SW480 (cell line): Measurements from ENCODE around the gene THAP5.

Experiments
- DNase-seq: peaks from one replicate; pipeline ENCODE4 v3.0.0-alpha.2; 2016; ENCODE audit warnings: low spot score

Gene THAP5

DNA sequence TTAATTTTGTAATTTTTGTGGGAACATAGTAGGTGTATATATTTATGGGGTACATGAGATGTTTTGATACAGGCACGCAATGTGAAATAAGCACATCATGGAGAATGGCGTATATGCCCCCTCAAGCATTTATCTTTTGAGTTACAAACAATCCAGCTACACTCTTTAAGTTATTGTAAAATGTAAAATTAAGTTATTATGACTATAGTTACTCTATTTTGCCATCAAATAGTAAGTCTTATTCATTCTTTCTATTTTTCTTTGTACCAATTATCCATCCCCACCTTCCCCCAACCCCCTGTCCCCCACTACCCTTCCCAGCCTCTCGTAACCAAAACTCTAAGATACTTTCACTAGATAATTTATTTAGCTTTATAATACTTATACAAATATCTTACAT, 35.8 kb downstream of the THAP5 start:
- DNase-seq, result no peak

DNA sequence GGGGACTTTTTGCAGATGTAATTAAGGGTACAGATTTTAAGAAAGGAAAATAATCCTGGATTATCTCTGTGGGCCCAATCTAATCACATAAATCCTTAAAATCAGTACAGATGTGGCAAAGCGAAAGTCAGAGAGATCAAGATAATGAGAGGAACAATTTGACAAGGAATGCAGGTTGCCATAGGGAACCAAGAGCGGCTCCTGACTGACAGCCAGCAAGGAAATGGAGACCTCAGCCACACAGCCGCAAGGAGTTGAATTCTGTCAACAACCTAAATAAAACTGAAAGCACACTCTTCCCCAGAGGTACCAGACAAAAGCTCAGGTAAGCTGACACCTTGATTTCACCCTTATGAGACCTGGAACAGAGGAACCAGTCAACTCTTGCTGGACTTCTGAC, 40.2 kb downstream of the THAP5 start:
- no peak for DNase-seq

DNA sequence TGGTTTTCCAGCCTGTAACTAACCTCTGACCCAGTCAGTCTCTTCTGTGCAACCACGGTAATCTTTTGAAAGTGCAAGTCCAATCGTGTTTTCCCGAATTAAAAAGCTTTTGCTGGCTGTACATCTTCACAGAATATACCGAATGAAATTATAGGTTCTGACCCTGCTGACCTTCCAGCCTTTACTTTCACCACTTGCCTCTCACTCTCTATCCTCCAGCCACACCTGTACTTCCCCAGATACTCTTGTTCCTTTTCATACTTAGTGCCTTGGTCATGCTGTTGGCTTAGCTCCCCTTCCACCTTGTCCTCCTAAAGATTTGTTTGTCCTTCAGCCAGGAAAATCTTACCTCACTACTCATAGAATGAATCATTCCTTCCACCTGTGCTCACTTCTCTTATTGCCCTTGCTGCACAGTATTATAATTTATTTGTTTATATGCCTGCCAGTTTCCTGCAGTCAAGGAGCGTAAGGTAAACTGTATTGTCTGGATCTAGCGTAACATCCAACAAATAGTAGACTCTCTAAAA, 41.3 kb downstream of the THAP5 start:
- no peak for DNase-seq

DNA sequence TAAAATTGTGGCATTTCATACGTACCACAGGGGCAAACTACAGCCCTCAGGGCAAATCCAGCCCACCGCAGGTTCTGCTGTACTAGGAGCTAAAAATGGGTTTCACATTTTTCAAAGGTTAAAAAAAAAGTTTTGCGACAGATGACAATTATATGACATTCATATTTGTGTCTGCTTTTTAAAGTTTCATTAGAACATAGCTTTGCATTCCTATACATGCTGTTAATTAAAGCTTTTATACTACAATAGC, 42.8 kb downstream of the THAP5 start:
- no peak for DNase-seq

DNA sequence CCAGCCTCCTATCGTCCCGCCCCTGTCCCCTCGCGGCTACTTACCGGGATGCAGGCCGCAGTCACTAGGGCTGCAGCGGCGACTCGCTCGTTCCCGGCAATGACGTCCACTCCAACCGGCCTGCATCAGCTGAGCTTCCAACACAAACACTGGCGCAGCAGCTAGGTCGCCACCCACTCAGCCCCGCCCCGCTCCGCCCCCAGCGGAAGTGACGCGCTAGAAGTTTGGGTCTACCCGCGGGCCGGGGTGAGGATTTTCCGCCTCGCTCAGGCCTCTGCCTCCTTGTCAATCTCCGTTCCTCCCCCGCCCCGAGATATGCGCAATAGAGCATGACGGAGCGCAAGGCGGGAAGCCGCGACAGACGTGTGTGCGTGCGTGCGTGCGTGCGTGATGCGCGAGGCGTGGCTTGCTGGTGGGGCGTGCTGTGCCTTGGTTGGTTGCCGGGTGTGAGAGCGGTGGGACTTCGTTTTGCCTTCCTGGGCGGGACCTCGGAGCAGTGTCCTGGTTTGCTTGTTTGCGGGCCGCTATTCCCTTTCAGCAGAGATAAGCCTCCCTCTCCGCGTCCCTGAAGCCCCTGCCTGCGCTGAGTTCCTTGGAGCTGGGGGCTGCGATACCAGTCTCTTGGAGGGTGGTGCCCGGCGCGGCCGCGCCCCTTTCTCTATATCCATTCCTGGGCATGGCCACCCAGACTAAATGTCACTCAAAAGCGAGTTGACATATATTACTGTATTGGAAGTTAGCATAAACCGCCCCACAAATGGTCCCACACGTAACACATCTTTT, 43.3 kb downstream of the THAP5 start, which contains the start of gene PNPLA8:
PNPLA8 (minus strand) TSS at position 151 of the 783 bp plus-strand sequence. CDS start 10,644 bp downstream, outside the sequence.
- DNase-seq, result peak; percentile 99

DNA sequence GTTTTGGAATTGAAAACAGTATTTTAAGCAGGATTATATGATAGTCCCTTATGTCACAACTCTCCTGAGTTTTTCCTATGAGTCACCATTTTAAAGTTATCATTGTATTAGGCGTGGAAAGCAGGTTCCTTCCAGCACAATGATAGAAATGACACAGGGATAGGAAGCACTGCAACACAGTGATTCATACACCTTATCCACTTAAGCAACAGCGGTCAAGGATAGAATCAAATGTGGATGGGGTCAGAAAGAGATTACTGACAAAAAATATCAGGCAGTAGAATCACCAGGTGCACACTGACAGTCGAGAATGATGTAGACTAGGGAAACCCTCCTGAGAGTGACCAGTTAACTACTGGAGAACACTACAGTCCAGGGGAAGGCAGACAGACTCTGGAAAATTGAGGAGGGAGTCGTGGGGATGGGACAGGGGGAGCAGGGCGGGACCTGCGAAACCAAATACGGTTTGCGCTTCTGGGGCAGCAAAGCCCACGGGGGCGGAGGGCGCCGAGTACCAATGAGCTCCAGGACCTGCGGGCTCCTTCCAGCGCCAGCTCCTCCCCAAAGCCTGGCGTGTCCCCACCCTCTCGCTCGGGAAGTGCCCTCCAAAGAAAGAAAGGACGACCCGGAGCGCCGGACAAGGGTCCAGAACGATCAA, 44.0 kb downstream of the THAP5 start:
- peak; percentile 78 for DNase-seq

DNA sequence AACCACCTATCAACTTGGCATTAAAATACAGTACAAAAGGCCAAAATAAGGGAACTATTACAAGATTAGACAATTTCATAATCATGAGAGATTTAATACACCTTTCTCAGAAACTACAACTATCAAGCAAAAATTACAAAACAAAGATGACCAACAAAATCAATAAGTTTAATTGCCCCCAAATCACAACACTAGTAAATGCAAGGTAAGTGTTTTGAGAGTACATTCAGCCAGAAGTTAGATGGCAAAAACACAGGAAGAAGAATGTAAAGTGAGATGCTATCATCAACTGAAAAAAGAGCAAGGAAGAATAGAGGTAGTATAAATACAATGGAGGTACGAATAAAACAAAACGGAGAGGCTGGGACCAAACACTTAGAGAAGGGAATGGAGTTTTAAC, 46.7 kb downstream of the THAP5 start:
- DNase-seq, result no peak

DNA sequence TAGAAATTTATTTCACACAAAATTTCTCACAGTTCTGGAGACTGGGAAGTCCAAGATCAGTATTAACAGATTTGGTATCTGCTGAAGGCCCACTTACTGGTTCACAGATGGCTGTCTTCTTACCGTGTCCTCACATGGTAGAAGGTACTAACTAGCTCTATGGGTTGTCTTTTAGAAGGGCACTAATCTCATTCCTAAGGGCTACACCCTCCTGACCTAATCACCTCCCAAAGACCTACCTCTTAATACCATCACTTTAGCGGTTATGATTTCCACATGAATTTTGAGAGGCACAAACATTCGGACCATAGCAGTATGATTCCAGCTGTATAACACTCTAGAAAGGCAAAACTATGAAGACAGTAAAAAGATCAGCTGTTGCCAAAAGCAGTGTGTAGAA, 51.6 kb downstream of the THAP5 start:
- DNase-seq, result no peak

DNA sequence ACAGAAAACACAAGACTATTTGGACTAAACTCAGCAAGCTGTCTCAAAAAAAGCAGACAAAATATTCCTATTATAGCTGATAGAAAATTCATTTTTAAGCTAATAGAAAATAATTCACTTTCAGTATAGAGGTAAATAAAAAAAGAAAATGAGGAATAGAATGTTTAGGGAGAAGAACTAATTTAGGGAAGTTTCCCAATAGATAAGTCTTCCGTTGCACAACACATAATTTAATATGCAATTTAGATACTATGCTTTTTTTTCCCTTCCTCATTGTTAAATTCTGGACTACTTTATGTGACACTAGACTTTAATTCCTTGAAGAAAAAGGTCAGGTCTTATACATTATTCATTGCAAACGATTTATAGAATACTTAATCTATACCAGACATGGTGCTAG, 53.9 kb downstream of the THAP5 start:
- no peak for DNase-seq

DNA sequence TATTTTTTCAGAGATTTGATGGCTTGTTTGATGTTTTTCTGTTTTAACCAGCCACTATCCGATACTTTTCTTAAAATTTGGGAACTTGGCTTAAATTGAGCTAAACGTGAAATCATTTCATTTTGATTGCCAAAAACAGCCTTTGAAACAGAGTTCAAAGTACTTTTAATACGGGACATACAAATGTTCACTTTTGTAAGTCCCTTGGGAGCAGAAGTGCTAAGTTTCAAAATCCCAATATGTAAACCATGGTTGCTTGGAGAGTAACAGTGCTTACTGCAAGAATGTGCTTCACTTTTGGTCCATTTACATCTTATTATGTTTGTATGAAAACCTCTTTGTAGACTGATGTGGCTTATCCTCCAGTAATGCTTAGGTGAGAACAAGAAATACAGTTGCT, 54.5 kb downstream of the THAP5 start:
- no peak for DNase-seq
